Islet precursor cell (in vitro differentiated cells): ENCODE data around the gene HSD11B1.

Experiments
- DNase-seq: peaks from one replicate; pipeline ENCODE4 v3.0.0-alpha.2; 2018

HSD11B1 gene

DNA sequence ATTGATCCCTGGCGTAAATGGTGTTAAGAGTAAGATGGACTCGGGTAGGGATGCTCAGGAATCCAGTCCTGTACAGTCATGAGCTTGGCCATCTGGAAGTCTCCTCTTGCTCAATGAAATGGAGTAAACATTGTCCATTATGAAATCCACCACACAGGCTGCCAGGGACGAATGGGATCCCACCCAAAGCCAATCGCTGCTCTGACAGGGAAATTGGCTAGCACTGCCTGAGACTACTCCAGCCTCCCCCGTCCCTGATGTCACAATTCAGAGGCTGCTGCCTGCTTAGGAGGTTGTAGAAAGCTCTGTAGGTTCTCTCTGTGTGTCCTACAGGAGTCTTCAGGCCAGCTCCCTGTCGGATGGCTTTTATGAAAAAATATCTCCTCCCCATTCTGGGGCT, at the start of gene HSD11B1:
HSD11B1 (plus strand) TSS at position 263 of the 400 bp plus-strand sequence; CDS start at position 360, 97 bp downstream.
- no peak for DNase-seq

DNA sequence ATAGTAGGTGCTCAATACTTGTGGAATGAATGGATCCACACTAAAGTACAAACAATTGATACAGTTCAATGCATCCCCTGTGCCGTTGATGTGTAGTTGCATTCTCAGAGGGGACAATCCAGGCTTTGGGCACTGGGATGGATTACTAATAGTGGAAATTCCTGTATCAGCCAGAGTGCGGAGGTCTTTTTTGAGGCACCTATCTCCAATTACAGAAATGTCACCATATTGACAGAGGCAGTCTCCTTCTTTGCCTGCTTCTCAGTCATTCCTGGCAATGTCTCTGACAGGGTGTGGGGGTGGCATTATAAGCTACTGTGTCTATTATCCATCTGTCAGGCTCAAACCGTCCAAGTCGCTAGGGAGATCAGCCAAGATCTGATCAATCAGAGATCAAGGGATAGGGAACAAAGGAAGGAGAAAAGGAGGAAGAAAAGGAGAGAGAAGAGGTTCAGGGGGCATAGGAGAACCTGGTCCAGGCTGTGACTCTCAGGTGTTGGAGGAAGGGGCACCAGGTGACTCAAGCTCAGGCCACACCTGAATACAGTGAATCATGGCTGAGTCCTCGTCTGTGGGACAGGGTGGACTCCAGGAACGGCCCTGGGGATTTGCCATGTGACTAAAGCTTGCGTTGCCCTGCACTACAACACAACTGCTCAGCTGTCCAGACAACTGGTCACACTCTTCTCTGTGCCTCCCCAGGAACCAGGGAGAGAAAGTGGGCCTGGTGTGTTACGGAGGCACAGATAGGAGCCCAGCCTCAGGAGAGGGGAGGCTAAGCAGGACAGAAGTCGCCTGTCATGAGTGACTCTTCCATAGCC, 49.0 kb upstream of the HSD11B1 start:
- peak; percentile 63 for DNase-seq

DNA sequence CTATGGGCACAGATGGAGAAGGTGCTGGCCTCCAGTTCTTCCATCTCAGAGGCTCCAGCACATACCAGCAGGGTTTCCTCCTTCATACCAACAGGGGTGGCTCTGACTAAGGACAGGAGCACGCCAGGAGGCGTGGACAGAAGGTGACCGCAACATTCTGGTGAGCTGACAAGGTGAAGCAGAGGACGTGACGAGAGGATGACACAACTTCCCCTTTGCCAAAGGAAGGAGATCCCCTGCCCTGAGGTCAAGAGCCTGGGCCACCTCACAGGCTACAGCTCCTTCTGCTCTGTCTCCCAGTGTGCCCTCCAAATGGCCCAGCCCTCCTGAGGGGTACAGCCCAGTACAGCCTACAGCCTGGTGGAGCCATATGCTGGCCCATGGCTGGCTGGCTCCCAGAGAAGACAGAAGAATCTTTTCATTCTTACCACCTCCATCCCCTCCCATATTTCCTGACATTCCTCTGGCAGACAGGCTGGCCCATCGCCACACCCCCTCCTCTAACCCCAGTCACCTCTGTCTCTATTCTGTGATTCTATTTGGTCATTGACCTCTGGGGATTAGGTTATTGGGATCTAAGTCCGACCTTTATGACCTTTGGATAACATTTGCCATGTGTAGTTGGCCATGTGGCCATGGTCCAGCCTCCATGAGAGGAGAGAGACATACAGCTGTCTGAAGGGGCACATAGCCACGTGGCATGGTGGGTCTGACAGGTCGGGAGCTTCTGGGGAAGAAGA, 47.3 kb upstream of the HSD11B1 start:
- DNase-seq, result no peak

DNA sequence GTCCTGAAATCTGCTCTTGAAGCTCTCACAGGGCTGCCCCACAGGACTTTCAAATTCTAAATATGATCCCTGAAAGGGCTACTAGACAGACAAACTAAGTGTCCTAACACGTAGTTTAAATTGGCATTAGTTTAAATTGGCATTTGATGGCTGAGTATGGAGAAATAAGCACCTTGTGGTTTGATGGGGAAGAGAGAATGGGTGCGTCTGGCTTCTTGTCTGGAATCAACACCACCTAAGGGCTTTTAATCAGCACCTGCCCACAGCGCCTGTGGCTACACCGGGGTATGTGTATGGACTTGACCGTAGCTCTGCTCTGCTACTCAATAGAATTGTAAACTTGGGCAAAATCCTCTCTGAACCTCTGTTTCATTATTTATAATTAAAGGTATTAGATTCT, 46.7 kb upstream of the HSD11B1 start:
- DNase-seq, result no peak

DNA sequence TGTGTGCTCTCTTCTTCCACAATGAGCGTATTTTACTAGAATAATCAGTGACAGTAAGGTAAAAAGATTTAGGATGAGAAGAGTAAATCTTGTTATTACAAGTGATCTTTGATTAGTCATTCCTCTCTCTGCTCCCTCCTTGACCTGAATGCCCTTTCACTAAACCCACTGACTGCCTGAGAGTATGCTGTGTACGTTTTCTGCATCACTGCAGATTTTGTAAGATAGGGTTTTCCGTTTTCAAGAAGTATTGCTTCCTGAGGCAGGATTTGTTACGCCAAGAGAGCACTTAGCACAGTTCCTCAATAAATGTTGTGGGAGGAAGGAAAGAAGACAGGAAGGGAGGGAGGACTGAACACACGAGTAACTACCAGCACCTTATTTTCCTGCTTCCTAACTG, 44.7 kb upstream of the HSD11B1 start:
- DNase-seq, result no peak

DNA sequence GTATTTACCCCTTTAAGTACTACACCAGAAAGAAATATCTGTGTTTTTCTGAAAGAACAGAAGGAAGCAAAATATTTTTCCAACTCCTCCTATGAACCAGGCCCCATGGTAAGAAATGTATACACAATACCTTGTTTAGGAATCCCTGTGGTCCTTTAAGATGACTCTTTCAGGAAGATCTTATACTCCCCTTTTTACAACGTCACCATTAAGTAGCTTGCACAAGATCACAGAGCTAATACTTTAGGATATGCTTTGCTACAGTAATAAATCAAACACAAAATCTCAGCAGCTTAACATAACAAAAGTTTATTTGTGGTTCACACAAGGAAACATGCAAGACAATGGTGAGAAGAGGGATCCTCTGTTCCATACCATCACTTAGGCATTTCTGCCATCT, 43.6 kb upstream of the HSD11B1 start:
- no peak for DNase-seq

DNA sequence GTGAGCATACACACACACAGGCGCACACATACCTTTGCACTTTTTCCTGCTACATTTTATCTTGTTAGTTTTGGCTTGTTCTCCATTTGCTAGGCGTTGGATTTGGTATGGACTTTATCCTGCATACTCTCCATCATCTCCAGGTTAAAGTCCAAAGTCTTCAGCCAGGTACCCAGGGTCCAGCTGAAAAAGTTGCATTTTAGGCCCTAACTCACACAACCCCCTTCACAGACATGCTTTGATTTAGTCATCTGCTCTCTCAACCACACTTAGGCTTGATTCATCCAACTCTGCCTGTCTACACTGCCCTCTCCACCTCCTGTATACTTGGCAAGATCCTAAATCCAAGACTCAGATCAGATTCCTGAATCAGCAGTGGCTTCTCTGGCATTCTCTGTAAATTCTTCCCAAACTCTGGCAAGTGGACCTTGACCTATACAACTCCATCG, 41.7 kb upstream of the HSD11B1 start:
- no peak for DNase-seq

DNA sequence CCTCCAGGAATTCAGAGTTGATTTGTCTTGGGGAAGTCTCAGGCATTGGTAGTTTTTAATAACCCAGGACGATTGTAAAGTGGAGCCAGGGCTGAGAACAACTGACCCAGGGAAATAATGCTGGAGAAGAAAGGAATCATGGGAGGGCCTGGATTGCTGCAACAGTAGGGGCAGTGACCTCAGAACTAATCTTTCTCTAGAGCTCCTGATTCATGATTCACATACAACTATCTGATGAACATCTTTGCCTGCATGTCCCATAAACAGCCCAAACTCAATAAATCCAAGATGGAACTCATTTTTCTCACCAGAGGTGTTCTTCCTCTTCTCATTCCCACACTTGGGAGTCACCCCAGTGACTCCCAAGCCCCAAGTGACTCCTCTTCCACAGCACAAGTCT, 37.5 kb upstream of the HSD11B1 start:
- no peak for DNase-seq

DNA sequence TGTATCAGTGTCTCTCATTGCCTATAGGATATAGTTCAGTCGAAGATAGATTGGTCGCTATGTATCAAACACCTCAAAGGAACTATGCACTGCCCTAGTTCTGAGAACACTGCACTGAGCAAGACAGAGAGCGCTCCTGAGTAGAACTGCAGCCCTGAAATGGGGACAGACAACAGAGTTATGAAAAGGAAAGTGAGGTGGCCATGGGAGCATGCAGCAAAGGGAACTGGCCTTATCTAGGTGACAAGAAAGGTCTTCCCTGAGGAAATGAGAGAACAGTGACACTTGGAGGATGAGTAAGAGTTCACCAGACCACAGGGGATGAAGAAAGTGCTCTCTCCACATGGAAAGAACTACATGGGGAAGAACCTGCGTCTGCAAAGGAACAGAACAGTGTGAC, 36.9 kb upstream of the HSD11B1 start:
- DNase-seq, result no peak

DNA sequence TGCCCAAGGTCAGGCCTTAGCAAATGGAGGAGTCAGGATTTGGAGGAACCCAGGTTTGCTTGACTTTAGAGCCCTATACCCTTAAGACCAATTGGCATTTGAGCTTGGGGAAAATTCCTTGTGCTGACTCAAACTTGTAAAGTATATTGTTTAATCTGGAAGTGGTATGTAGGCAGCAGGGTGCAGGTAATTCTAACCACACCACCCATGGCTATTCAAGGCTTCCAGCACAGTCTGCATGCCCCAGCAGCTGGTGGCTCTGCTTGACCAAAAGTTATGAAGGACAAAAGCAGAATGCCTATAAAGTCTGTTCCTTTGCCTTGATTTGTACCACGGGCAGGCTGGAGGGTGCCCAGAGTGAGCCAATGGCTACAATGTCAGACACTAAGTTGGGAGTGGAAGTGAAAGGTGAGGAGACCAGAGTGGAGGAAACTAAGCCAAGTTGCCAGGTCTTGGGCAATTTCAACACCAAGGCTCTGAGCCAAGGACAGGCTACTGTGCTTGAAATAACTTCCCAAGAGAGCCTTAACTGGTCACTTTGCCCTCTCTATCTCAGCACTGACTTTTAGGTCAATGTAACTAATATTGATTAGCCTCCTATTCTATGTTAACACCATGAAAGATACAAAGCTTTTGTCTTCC, 34.1 kb upstream of the HSD11B1 start:
- no peak for DNase-seq

DNA sequence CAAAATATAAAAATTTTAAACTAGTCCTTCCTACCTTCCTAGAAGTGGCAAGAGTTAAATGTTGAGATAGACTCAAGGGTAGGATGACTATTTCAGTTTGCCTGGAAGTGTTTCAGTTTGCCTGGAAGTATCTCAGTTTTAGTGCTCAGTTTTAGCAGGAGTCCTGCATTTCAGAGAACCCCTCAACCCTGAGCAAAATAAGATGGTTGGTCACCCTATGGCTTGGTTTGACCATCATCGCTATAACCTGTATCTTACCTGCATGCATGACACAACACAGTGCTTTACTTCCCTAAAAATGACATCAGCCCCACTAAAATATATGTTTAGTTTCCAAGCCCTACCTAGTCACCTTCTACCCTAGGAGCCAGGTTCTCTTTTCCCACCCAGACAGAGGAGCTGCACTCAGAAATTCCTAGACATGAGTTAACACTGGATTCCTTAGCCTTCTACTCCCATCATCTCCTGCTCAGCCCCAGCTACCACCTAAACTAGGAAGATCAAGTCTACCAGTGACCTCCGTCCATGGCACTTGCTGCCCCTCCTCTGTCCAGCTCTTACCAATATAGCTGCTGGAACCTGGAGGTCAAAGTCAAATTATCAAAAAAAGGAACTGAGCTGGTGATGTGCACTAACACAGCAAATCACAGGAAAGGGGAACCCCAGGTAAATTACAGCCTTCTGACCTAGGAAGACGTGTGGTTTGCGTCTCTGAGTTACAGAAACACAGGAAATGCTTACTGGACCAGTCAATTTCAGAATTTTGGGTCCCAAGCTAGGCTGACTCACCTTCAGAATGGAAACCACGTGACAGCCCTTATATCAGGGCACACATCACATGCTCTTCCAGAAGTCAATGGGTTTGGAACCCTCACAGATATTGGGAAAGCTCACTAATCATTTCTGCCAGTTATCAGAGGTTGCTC, 31.7 kb upstream of the HSD11B1 start:
- no peak for DNase-seq

DNA sequence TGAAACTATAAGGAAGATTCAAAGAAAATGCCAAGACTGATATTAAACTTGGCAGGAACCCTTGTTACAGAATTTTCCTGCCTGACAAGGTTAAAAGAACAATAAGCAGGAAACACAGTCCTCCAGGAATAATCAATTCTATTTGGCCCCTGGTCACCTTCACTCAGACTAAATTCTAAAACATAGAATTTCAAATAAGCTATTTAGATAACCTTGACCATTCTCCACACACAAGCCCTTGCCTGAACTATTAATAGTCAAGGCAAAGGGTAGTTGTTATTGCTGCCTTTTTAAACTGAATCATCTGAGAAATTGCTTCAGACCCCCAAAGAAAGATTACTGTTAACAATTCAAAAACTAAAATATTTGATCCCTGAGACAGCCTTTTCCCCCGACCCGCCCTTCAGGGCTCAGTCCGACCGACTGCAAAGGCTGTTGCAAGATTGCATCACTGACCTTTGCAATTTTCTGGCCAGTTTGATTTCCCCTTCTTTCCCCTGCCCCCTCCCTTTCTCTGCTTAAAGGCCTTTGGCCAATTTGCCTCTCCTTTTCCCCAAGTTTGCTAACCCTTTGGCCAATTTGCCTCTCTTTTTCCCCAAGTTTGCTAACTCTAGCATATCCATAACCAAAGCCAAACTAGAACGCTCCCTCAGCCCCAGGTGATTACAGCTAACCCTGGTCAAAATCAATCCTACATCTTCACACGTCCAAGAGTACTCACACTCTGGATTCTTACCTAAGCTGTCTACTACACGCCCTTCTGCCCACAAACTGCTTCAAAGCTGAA, 30.8 kb upstream of the HSD11B1 start:
- DNase-seq, result no peak

DNA sequence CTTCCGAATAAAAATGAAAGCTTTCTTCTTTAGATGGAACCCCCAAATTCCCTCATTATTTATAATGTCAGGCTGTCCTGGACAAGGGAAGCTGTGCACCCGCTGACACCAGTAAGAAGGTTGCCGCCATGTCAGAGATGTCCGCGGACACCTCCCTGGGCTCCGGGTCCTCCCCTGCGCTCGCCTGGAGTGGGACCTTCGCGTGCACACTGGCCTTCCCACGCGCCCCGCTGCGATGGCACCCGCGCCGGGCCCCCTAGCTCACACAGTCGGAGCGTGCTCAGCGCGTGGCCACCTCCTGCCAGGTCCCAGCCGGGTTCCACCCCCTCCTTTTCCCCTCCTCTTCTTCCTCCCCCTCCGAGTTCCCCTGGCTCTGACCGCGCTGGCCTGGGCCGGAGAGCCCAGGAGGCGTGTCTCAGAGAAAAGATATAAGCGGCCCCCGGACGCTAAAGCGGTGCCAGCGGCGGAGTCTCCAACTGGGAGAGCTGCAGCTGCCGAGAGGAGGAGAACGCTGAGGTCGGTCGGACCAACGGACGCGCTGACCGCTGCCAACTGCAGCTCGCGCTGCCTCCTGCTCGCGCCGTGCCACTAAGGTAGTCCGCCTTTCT, 29.6 kb upstream of the HSD11B1 start, which contains the start of gene G0S2:
G0S2 (plus strand) TSS at position 456 of the 608 bp plus-strand sequence. CDS start 273 bp downstream, outside the sequence.
- DNase-seq, result peak; percentile 82

DNA sequence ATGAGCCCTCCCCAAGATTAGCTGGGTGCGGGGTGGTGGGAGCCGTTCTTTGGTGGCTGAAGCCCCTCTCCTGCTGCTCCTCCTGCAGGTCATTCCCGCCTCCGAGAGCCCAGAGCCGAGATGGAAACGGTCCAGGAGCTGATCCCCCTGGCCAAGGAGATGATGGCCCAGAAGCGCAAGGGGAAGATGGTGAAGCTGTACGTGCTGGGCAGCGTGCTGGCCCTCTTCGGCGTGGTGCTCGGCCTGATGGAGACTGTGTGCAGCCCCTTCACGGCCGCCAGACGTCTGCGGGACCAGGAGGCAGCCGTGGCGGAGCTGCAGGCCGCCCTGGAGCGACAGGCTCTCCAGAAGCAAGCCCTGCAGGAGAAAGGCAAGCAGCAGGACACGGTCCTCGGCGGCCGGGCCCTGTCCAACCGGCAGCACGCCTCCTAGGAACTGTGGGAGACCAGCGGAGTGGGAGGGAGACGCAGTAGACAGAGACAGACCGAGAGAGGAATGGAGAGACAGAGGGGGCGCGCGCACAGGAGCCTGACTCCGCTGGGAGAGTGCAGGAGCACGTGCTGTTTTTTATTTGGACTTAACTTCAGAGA, 29.0 kb upstream of the HSD11B1 start:
- peak; percentile 81 for DNase-seq

DNA sequence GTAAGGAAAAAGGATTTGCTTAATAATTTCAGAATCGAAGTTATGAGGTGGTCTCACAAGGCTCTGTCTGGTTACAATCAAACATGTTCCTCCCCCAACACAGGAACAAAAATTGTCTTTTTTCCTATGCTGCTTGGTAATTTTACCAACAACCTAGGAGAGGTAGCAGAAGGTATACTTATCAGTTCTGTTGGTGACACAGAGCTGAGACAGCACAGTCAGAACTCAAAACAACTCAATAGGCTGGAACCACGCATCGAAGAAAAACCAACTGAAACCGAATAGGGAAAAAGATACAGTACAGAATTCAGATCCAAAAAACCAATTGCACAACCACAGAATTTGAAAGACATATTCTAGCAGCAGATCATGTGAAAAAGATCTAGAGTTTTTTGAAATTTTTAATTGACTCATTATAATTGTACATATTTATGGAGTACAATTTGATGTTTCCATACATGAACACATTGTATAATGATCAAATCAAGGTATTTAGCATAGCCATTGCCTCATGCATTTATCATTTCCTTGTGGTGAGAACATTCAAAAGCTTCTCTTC, 25.6 kb upstream of the HSD11B1 start:
- DNase-seq, result no peak

DNA sequence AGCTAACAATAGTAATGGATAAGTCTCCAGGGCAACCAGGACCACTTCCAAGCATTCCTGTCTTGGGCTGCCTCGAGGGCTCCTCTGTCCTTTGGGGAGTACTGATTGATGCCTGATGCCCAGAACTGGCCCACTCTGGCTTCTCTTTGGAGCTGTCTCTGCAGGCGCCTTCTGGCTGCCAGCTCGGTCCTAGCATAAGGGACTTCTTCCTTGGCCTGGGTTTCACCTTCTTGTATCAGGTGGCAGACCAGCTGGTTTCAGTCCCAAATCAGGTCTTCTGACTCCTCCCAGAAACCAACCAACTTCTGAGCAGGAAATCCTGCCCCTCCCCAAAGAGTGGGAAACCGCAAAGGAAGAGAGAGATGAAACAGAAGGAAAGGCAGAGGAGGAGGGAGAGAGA, 18.8 kb upstream of the HSD11B1 start:
- DNase-seq, result no peak

DNA sequence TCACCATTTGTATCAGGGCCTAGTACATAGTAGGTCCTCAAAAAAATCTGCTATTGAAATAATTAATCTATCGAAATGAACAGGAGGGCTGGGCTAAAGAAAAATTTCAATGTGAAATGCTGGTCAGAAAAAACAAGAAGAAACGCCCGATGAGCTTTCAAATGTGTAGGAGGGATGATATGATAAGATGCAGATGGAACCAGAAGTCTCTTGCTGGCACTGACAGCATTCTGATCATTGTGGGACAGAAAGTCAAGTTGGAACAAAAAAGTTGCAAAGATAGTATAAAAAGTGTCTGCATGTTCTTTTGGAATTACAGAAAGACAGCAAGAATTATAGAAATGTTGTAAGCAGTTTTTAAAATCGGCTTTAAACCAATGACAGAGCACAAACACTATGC, 18.3 kb upstream of the HSD11B1 start:
- no peak for DNase-seq

DNA sequence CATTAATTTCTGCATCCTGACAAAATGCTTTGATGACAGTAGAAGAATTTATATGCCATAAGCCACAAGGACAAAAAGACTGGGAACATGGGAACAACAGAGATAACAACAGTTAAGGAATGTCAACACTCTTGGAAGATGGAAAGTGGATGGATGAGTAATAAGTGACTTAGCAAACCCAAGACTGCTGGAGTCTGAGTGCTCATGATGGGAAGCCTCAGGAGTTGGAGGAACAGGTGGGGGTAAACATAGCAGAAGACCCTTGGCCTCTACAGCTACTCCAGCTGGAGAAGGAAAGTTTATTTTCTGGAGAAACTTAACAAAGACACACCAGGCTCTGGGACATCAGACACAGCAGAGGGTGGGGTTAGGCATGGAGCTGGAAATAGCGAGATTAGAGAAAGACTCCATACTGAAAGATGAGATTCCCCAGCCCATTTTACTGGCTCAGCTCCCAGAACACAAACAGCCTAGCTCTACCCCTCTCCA, 15.9 kb upstream of the HSD11B1 start:
- no peak for DNase-seq

DNA sequence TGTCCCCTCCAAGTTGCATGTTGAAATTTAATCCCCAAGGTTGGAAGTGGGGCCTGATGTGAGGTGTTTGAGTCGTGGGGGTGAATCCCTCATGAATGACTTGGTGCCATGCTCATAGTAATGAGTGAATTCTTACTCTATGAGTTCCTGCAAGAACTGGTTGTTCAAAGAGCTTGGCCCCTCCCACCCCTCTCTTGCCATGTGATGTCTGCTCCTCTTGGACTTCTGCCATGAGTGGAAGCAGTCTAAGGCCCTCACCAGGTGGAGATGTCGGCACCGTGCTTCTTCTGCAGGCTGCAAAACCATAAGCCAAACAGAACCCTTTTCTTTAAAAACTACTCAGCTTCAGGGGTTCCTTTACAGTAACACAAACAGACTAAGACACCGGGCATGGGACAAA, 15.2 kb upstream of the HSD11B1 start:
- DNase-seq, result no peak

DNA sequence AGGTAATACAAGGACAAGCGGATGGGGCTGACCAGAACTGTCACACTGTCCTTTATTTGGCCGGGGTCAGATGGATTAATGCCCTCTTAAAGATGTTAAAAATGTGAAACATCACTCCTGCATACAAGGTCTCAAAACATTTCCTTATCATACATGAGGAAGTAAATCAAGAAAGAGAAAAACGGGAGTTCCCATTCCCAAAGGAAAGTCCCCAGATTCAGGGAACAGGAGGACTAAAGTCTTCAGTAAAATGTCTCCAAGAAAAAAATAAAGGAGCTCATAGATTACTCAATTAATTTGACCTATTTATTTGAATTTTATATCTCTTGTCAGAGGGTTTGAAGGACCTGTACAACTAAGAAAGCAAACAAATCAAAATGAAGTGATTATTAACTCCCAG, 13.4 kb upstream of the HSD11B1 start:
- DNase-seq, result no peak
